OCI-LY3 (cell line): ENCODE measurements around the gene ZSCAN22.

Experiments used
- H2AFZ ChIP-seq: fragments of 200-600, 300-600 bp; shearing (Covaris generic); 2 replicates; pipeline ENCODE4 v1.6.0; 2014; ENCODE audit warnings: antibody characterized with exemption, low read depth, low read length
- H3K27ac ChIP-seq: fragments of 200-600, 300-600 bp; sonication (generic); 2 replicates; pipeline ENCODE4 v1.5.1; 2014; ENCODE audit warnings: mild to moderate bottlenecking, low read length, moderate library complexity, mixed read lengths
- H3K27me3 ChIP-seq: fragments of 200-600, 300-600 bp; sonication (generic); 2 replicates; pipeline ENCODE4 v1.6.1; 2014; ENCODE audit warnings: low read depth, low read length, mixed read lengths
- H3K36me3 ChIP-seq: fragments of 200-600, 300-600 bp; sonication (generic); replicated peaks from 2 replicates; pipeline ENCODE3; 2014; ENCODE audit warnings: low read depth, low read length, mixed read lengths
- H3K4me1 ChIP-seq: fragments of 300-600, 200-600 bp; sonication (generic); 2 replicates; pipeline ENCODE4 v1.6.1; 2014; ENCODE audit warnings: low read length, mixed read lengths
- H3K4me2 ChIP-seq: fragments of 200-600, 300-600 bp; sonication (generic); 2 replicates; pipeline ENCODE4 v1.6.1; 2014; ENCODE audit warnings: low read length, mixed read lengths
- H3K4me3 ChIP-seq: fragments of 300-600, 200-600 bp; sonication (generic); 2 replicates; pipeline ENCODE4 v1.5.1; 2014; ENCODE audit warnings: antibody characterized with exemption, mild to moderate bottlenecking, low read length, moderate library complexity
- H3K79me2 ChIP-seq: fragments of 300-600, 200-600 bp; shearing (Covaris generic); 2 replicates; pipeline ENCODE4 v1.6.1; 2014; ENCODE audit warnings: mild to moderate bottlenecking, low read length, mixed read lengths
- H3K9ac ChIP-seq: fragments of 300-600, 200-600 bp; shearing (Covaris generic); 2 replicates; pipeline ENCODE4 v1.6.0; 2014; ENCODE audit warnings: mild to moderate bottlenecking, low read length, moderate library complexity
- H3K9me3 ChIP-seq: fragments of 200-600, 300-600 bp; shearing (Covaris generic); 2 replicates; pipeline ENCODE4 v1.6.1; 2014; ENCODE audit warnings: low read length, mixed read lengths; ENCODE audit not compliant: insufficient read depth
- H4K20me1 ChIP-seq: fragments of 200-600, 300-600 bp; sonication (generic); 2 replicates; pipeline ENCODE4 v1.6.1; 2016; ENCODE audit warnings: low read length, mixed read lengths; ENCODE audit not compliant: insufficient read depth
- EZH2phosphoT487 ChIP-seq: fragments of 200-600 bp; shearing (Covaris generic); IDR thresholded peaks from 2 replicates; pipeline ENCODE4 v1.6.1; 2018; ENCODE audit warnings: antibody characterized with exemption, mixed run types, low read depth
- TF ChIP-seq, protein P1 (sequence below): fragments of 200-600, 300-600 bp; sonication (generic); IDR thresholded peaks from 2 replicates; pipeline ENCODE4 v1.5.1; 2014; ENCODE audit warnings: antibody characterized with exemption, low read length, low read depth

ZSCAN22 gene

DNA sequence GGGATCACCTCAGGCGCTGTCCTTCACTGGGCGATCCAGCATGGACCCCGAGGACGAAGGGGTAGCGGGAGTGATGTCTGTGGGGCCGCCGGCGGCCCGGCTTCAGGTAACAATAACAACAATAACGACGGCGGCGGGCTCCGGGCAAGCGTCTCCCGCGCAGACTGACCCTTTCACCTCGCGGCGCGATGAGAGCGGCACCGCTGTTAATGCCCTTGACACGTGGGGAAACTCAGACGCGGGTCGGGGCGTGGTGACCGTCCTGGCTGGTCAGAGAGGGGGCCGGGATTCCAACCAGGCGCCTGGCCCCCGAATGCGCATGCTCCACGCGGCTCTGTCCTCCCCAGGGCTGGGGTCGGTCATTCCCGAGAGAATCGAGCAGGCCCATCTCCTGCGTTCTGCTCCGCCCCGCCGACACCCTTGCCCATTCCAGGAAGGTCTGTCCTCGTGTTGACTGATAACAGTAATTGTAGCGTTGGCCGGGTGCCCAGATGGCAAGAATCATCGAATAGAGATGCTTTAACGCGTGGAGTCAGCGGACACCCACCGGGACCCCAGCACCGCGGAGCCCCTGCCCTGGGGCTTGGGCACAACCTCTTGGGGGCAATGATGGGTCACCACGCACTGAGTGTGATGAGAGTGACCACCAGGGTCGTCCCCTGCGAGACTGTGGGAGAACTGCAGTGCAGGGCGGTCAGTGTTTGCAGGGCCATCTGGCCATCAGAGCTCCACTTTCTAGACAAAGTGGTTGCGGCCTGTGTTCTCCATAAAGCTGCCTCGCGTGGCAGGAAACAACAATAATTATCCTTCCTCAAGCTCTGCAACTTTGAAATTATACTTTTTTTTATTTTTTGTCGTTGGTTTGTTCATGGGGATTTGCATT, 47.5 kb upstream of the ZSCAN22 start:
- peak overlapping the region; percentile 90 for H3K4me2 ChIP-seq
- TF ChIP-seq, protein P1, sequence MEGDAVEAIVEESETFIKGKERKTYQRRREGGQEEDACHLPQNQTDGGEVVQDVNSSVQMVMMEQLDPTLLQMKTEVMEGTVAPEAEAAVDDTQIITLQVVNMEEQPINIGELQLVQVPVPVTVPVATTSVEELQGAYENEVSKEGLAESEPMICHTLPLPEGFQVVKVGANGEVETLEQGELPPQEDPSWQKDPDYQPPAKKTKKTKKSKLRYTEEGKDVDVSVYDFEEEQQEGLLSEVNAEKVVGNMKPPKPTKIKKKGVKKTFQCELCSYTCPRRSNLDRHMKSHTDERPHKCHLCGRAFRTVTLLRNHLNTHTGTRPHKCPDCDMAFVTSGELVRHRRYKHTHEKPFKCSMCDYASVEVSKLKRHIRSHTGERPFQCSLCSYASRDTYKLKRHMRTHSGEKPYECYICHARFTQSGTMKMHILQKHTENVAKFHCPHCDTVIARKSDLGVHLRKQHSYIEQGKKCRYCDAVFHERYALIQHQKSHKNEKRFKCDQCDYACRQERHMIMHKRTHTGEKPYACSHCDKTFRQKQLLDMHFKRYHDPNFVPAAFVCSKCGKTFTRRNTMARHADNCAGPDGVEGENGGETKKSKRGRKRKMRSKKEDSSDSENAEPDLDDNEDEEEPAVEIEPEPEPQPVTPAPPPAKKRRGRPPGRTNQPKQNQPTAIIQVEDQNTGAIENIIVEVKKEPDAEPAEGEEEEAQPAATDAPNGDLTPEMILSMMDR: no peak
- TF ChIP-seq EZH2phosphoT487: no peak
- H3K4me1 ChIP-seq: peaks cover 13% of the 10 kb centered on the region
- H3K79me2 ChIP-seq: peaks cover 55% of the 10 kb centered on the region
- H3K36me3 ChIP-seq: peaks cover 67% of the 10 kb centered on the region
- peak overlapping the region; percentile 41 for H3K27ac ChIP-seq
- no peaks in the 10 kb centered on the region for H3K27me3 ChIP-seq
- peak overlapping the region; percentile 88 for H3K9ac ChIP-seq
- H2AFZ ChIP-seq: peak overlapping the region; percentile 82
- no peaks in the 10 kb centered on the region for H4K20me1 ChIP-seq
- peak overlapping the region; percentile 84 for H3K4me3 ChIP-seq
- peaks cover 14% of the 10 kb centered on the region for H3K9me3 ChIP-seq

- Histone ChIP-seq H2AFZ (no peak overlapping the region), H3K9ac (peak overlapping the region; percentile 88), H3K4me3 (peak overlapping the region; percentile 84), H4K20me1 (no peaks in the 10 kb centered on the region), H3K27ac (no peak overlapping the region), H3K27me3 (no peaks in the 10 kb centered on the region), H3K79me2 (peaks cover 57% of the 10 kb centered on the region), H3K4me2 (peak overlapping the region; percentile 90), H3K4me1 (peaks cover 13% of the 10 kb centered on the region), H3K9me3 (peaks cover 14% of the 10 kb centered on the region), H3K36me3 (peaks cover 65% of the 10 kb centered on the region)
- TF ChIP-seq, protein P1: no peak
These were observed 46.9 kb upstream of the ZSCAN22 start for GRCh38 chr19:58279925-58280316.

DNA sequence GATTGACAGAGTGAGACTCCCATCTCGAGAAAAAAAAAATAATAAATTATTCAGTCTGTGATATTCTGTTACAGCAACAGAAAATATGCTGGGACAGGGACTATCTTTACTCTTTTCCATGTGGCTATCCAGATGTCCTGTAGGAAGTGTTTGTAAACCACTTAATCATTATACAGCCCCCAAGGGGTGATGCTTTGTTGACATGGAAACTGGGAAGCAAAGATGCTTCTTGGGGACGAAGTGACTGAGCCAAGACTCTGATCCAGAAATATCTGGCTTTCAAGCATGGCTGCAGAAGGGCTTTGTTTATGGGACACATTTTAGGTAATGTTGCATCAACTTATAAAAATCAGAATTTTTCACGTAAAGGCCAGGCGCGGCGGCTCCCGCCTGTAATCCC, 42.6 kb upstream of the ZSCAN22 start:
- Histone ChIP-seq H3K9me3 (peaks cover 14% of the 10 kb centered on the region), H3K27me3 (no peaks in the 10 kb centered on the region), H4K20me1 (no peaks in the 10 kb centered on the region), H3K4me2 (no peak overlapping the region), H3K27ac (no peak overlapping the region), H3K36me3 (peaks cover 81% of the 10 kb centered on the region), H2AFZ (no peak overlapping the region), H3K9ac (no peak overlapping the region), H3K79me2 (peaks cover 52% of the 10 kb centered on the region), H3K4me3 (no peak overlapping the region), H3K4me1 (peaks cover 9% of the 10 kb centered on the region; the same call in 1 of the 2 replicates)
- TF ChIP-seq, protein P1: no peak
- no peak for TF ChIP-seq EZH2phosphoT487

DNA sequence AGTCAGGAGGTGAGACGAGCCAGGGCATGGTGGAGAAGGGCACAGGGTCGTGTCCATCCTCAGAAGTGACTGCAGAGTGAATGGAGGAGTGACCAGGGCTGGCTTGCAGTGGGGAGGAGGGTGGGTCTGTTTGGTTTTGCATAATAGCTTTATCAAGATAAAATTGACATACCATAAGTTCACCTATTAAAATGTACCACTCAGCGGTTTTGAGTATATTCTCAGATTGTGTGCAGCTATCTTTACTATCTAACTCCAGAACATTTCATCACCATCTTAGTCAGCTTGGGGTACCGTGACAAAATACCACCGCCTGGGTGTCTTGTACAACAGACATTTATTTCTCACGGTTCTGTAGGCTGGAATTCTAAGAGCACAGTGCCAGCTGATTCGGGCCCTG, 34.9 kb upstream of the ZSCAN22 start:
- H3K9ac ChIP-seq: no peak overlapping the region
- H2AFZ ChIP-seq: no peak overlapping the region
- no peak overlapping the region for H3K27ac ChIP-seq
- peaks cover 8% of the 10 kb centered on the region for H3K79me2 ChIP-seq
- H3K36me3 ChIP-seq: peaks cover 87% of the 10 kb centered on the region
- H3K9me3 ChIP-seq: peaks cover 25% of the 10 kb centered on the region; the same call in 1 of the 2 replicates
- no peaks in the 10 kb centered on the region for H3K27me3 ChIP-seq
- no peak overlapping the region for H3K4me3 ChIP-seq
- TF ChIP-seq EZH2phosphoT487: no peak
- TF ChIP-seq, protein P1: no peak
- H3K4me2 ChIP-seq: no peak overlapping the region
- no peaks in the 10 kb centered on the region for H3K4me1 ChIP-seq
- no peaks in the 10 kb centered on the region for H4K20me1 ChIP-seq
